Ishikawa (cell line): ENCODE results near the gene COG7.

Experiments used
- CEBPB ChIP-seq: IDR thresholded peaks from 2 replicates; pipeline ENCODE4 v1.6.1; 2012
- CREB1 ChIP-seq: IDR thresholded peaks from 2 replicates; pipeline ENCODE4 v1.6.1; 2012; ENCODE audit warnings: low read depth
- EGR1 ChIP-seq: IDR thresholded peaks from 2 replicates; pipeline ENCODE4 v1.6.1; 2012
- EP300 ChIP-seq: IDR thresholded peaks from 2 replicates; pipeline ENCODE4 v1.6.1; 2012; ENCODE audit warnings: borderline replicate concordance
- FOXM1 ChIP-seq: IDR thresholded peaks from 2 replicates; pipeline ENCODE4 v1.6.1; 2012; ENCODE audit warnings: low read depth, borderline replicate concordance
- MAX ChIP-seq: IDR thresholded peaks from 2 replicates; pipeline ENCODE4 v1.6.1; 2012
- NFIC ChIP-seq: IDR thresholded peaks from 2 replicates; pipeline ENCODE4 v1.6.1; 2012
- RAD21 ChIP-seq: IDR thresholded peaks from 2 replicates; pipeline ENCODE4 v1.6.1; 2012; ENCODE audit warnings: low read depth
- TAF1 ChIP-seq: IDR thresholded peaks from 2 replicates; pipeline ENCODE4 v1.6.1; 2012; ENCODE audit warnings: low read depth, mild to moderate bottlenecking
- TCF12 ChIP-seq: IDR thresholded peaks from 2 replicates; pipeline ENCODE4 v1.6.1; 2012; ENCODE audit warnings: low read depth
- TEAD4 ChIP-seq: IDR thresholded peaks from 2 replicates; pipeline ENCODE4 v1.6.1; 2012
- USF1 ChIP-seq: IDR thresholded peaks from 2 replicates; pipeline ENCODE4 v1.6.1; 2012
- YY1 ChIP-seq: IDR thresholded peaks from 2 replicates; pipeline ENCODE4 v1.6.1; 2012; ENCODE audit warnings: low read depth
- ZBTB7A ChIP-seq: IDR thresholded peaks from 2 replicates; pipeline ENCODE4 v1.6.1; 2012; ENCODE audit warnings: low read depth
- TF ChIP-seq, protein P1 (sequence below): IDR thresholded peaks from 2 replicates; pipeline ENCODE4 v1.6.1; 2012; ENCODE audit warnings: low read depth, mild to moderate bottlenecking

The COG7 gene

DNA sequence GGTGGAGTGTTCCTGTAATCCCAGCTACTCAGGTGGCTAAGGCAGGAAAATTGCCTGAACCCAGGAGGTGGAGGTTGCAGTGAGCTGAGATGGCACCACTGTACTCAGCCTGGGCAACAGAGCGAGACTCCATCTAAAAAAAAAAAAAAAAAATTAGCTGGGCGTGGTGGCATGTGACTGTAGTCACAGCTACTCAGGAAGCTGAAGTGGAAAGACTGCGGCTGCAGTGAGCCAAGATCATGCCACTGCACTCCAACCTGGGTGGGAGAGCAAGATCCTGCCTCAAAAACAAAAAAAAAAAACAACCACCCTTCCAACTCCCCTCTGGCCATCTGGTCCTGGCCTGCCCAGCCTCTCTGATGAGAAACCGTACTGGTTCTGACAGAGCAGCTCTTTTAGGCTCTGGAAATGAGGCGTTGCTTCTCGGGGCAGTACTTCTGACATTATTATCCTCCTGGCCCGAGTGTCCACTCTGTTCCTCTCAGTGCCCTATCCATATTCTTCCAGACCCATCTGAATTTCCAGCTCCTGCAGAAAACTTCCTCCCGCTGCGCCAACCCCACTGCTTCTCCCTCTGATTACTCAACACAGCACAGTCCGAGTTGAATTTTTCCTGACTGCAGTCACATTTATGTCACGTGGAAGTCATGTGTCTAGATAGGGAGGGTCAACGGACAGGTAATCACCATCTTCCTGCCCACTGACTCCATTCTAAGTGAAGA lies 44.0 kb upstream of the COG7 start:
- no peak for TF ChIP-seq YY1
- peak; percentile 86 for TF ChIP-seq USF1
- TF ChIP-seq, protein P1, sequence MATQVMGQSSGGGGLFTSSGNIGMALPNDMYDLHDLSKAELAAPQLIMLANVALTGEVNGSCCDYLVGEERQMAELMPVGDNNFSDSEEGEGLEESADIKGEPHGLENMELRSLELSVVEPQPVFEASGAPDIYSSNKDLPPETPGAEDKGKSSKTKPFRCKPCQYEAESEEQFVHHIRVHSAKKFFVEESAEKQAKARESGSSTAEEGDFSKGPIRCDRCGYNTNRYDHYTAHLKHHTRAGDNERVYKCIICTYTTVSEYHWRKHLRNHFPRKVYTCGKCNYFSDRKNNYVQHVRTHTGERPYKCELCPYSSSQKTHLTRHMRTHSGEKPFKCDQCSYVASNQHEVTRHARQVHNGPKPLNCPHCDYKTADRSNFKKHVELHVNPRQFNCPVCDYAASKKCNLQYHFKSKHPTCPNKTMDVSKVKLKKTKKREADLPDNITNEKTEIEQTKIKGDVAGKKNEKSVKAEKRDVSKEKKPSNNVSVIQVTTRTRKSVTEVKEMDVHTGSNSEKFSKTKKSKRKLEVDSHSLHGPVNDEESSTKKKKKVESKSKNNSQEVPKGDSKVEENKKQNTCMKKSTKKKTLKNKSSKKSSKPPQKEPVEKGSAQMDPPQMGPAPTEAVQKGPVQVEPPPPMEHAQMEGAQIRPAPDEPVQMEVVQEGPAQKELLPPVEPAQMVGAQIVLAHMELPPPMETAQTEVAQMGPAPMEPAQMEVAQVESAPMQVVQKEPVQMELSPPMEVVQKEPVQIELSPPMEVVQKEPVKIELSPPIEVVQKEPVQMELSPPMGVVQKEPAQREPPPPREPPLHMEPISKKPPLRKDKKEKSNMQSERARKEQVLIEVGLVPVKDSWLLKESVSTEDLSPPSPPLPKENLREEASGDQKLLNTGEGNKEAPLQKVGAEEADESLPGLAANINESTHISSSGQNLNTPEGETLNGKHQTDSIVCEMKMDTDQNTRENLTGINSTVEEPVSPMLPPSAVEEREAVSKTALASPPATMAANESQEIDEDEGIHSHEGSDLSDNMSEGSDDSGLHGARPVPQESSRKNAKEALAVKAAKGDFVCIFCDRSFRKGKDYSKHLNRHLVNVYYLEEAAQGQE: no peak
- peak; percentile 40; the same call in 1 of the 2 replicates for TF ChIP-seq CEBPB

- TF ChIP-seq USF1 (no peak), CEBPB (no peak), TCF12 (no peak), TAF1 (no peak)
These were observed 42.7 kb upstream of the COG7 start for GRCh38 chr16:23495671-23496070.

DNA sequence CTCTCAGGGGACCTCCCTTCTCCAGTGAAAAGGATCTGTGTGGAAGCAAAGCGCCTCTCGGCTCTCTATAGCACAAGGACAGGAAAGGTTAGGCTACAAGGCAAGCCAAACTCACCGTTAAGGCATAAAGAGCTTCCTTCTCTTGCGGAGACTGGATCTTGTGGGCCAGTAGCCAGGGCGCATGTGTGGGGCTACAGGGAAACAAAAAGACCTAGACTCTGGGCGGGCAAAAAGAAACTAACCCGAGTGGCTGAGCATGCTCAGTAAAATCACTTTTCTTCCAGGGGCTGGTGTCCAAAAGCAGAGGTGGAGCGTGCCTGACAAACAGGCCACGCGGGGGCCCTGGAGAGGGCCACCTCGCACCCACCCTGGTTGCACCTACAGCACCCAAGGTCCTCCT lies 41.2 kb upstream of the COG7 start:
- TF ChIP-seq EP300 (no peak), TCF12 (no peak), YY1 (no peak), EGR1 (no peak), FOXM1 (no peak), CEBPB (no peak), USF1 (no peak), RAD21 (no peak), ZBTB7A (no peak), TAF1 (no peak), NFIC (no peak), TEAD4 (no peak)
- TF ChIP-seq, protein P1: no peak

- TF ChIP-seq MAX (peak; percentile 35; the same call in 1 of the 2 replicates), CEBPB (no peak), YY1 (0 out of 2 replicates have a peak, but pooled peaks have one; percentile 32), EGR1 (no peak), NFIC (peak; percentile 83), EP300 (peak; percentile 56; the same call in 1 of the 2 replicates), TEAD4 (peak; percentile 94), FOXM1 (no peak), TAF1 (no peak), CREB1 (no peak), TCF12 (peak; percentile 67; the same call in 1 of the 2 replicates), RAD21 (no peak), ZBTB7A (no peak), USF1 (no peak)
- TF ChIP-seq, protein P1: no peak
These were observed 38.8 kb upstream of the COG7 start for GRCh38 chr16:23491490-23492391.
